ENCODE results near the gene OBSCN. TPM values are rescaled to one million over a fixed set of nuclear protein-coding genes. Genes with fewer than 3 reads are reported as not detected.

Gene OBSCN
- total and polyA plus RNA-seq, 4 donors, result 0.54 to 5.6 (median 2.7) TPM

DNA sequence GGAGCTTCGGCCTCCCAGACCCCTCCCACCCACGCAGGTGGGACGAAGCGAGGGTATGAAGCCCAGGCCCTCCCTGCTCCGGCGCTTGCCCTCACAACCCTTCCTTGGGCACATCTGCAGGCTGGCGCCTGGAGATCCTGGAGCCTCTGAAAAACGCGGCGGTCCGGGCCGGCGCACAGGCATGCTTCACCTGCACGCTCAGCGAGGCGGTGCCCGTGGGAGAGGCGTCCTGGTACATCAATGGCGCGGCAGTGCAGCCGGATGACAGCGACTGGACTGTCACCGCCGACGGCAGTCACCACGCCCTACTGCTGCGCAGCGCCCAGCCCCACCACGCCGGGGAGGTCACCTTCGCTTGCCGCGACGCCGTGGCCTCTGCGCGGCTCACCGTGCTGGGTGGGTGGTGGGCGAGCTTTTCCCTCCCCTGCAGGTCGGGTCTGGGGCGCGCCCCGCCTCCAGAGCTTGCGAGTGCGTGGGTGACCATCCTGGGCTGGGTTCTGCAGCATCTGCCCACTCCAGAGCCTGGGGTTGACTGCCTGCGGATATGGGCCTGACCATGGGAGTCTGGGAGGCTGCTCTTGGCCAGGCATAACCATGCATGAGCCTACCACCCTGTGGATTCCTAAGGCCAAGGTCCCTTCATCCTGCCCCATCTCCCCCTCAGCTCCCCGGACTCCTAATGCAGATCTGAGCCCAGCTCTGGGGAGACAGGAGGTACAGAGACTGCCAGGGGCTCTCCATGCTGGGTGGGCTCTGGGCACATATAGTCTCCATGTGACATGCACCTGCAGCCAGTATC, 108.9 kb downstream of the OBSCN start:
- DNase-seq (ENCODE audit: low spot score), result no peak
- no peak overlapping the region for H3K9ac ChIP-seq (ENCODE audit: low read depth in 1 of 2, low read length in 2 of 2)
- H3K27me3 ChIP-seq (ENCODE audit: control insufficient read depth in 4 of 4, insufficient read depth in 4 of 4, low read length in 3 of 4), result no peaks in the 10 kb centered on the region
- H3K4me3 ChIP-seq (ENCODE audit: low read depth in 1 of 3, low read length in 3 of 3), result no peak overlapping the region
- H3K27ac ChIP-seq (ENCODE audit: low read depth in 1 of 2, low read length in 2 of 2), result no peak overlapping the region
- H3K4me1 ChIP-seq (ENCODE audit: control insufficient read depth in 4 of 4, insufficient read depth in 4 of 4, low read length in 3 of 4), result no peaks in the 10 kb centered on the region
- TF ChIP-seq EGR1 (IDR thresholded peaks at IDR 0.05; ENCODE audit: low read depth in 2 of 2) (no peak), RAD21 (IDR thresholded peaks at IDR 0.05) (no peak), YY1 (IDR thresholded peaks at IDR 0.05) (no peak), HNF4A (conservative IDR thresholded peaks at IDR 0.05) (no peak), MAX (IDR thresholded peaks at IDR 0.05) (no peak), HNF4G (IDR thresholded peaks at IDR 0.05) (no peak)
- 92% methylated on average over 47 of the region's 47 CpGs for WGBS
- H3K9me3 ChIP-seq (ENCODE audit: control insufficient read depth in 4 of 4, low read length in 3 of 4), result peaks cover 3 to 16% (median 9%) of the 10 kb centered on the region in 4 donors
- peaks cover 0 to 2% (median 0%) of the 10 kb centered on the region in 4 donors for H3K36me3 ChIP-seq (ENCODE audit: control insufficient read depth in 4 of 4, insufficient read depth in 3 of 4, low read depth in 1 of 4, low read length in 3 of 4)

GRCh38 chr1:228317411-228317828, 109.6 kb downstream of the OBSCN start:
- 88% methylated on average over 14 of the region's 14 CpGs for WGBS
- DNase-seq (ENCODE audit: low spot score), result no peak
- Histone ChIP-seq H3K36me3 (ENCODE audit: control insufficient read depth in 4 of 4, insufficient read depth in 3 of 4, low read depth in 1 of 4, low read length in 3 of 4) (peaks cover 0 to 2% (median 0%) of the 10 kb centered on the region in 4 donors), H3K9ac (ENCODE audit: low read depth in 1 of 2, low read length in 2 of 2) (no peak overlapping the region), H3K27me3 (ENCODE audit: control insufficient read depth in 4 of 4, insufficient read depth in 4 of 4, low read length in 3 of 4) (no peaks in the 10 kb centered on the region), H3K9me3 (ENCODE audit: control insufficient read depth in 4 of 4, low read length in 3 of 4) (peaks cover under 1 to 16% (median 6%) of the 10 kb centered on the region in 4 donors), H3K4me3 (ENCODE audit: low read depth in 1 of 3, low read length in 3 of 3) (no peak overlapping the region), H3K27ac (ENCODE audit: low read depth in 1 of 2, low read length in 2 of 2) (no peak overlapping the region), H3K4me1 (ENCODE audit: control insufficient read depth in 4 of 4, insufficient read depth in 4 of 4, low read length in 3 of 4) (no peaks in the 10 kb centered on the region)
- TF ChIP-seq, protein P1, sequence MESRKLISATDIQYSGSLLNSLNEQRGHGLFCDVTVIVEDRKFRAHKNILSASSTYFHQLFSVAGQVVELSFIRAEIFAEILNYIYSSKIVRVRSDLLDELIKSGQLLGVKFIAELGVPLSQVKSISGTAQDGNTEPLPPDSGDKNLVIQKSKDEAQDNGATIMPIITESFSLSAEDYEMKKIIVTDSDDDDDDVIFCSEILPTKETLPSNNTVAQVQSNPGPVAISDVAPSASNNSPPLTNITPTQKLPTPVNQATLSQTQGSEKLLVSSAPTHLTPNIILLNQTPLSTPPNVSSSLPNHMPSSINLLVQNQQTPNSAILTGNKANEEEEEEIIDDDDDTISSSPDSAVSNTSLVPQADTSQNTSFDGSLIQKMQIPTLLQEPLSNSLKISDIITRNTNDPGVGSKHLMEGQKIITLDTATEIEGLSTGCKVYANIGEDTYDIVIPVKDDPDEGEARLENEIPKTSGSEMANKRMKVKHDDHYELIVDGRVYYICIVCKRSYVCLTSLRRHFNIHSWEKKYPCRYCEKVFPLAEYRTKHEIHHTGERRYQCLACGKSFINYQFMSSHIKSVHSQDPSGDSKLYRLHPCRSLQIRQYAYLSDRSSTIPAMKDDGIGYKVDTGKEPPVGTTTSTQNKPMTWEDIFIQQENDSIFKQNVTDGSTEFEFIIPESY (IDR thresholded peaks at IDR 0.05), result no peak
- TF ChIP-seq ATF3 (IDR thresholded peaks at IDR 0.05) (no peak), FOXA2 (IDR thresholded peaks at IDR 0.05) (no peak), JUND (IDR thresholded peaks at IDR 0.05) (no peak), HNF4A (conservative IDR thresholded peaks at IDR 0.05) (no peak), SP1 (IDR thresholded peaks at IDR 0.05) (no peak)

DNA sequence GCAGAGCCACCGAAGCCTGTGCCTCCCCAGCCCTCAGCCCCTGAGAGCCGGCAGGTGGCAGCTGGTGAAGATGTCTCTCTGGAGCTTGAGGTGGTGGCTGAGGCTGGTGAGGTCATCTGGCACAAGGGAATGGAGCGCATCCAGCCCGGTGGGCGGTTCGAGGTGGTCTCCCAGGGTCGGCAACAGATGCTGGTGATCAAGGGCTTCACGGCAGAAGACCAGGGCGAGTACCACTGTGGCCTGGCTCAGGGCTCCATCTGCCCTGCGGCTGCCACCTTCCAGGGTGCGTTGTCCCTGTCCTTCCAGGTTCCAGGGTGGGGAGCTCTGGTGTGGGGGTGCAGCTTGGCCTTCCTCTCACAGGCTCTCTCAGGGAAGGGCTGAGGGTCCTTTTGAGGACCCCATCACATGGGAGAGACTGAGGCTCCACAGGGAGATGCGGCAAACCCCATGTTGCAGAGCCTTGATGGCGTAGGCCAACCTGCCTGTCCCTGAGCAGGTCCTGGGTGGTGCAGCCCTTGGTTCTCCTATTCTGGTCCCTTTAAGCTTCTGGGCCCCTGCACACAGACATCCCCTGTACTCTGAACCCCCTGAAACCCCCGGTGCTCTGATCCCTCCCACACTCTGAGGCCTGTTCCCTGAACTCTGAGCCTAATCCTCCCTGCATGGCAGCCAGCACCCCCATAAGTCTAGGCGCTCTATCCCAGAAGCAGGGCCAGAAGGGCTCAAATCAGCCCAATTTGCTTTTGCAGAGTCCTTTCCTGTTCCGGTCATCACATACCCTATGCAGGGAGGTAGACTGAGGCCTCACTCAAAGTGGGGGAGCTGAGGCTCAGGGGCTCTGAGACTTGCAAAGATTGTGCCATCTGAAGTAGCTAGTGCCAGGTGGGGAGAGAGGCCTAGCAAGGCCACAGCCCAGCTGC, 110.3 kb downstream of the OBSCN start:
- WGBS, result 91% methylated on average over 16 of the region's 16 CpGs
- H3K9ac ChIP-seq (ENCODE audit: low read depth in 1 of 2, low read length in 2 of 2), result no peak overlapping the region
- H3K9me3 ChIP-seq (ENCODE audit: control insufficient read depth in 4 of 4, low read length in 3 of 4), result peaks cover 0 to 9% (median 2%) of the 10 kb centered on the region in 4 donors
- peaks cover 0 to 2% (median 0%) of the 10 kb centered on the region in 4 donors for H3K36me3 ChIP-seq (ENCODE audit: control insufficient read depth in 4 of 4, insufficient read depth in 3 of 4, low read depth in 1 of 4, low read length in 3 of 4)
- H3K4me3 ChIP-seq (ENCODE audit: low read depth in 1 of 3, low read length in 3 of 3), result no peak overlapping the region
- no peak for DNase-seq (ENCODE audit: low spot score)
- H3K27ac ChIP-seq (ENCODE audit: low read depth in 1 of 2, low read length in 2 of 2), result no peak overlapping the region
- no peaks in the 10 kb centered on the region for H3K4me1 ChIP-seq (ENCODE audit: control insufficient read depth in 4 of 4, insufficient read depth in 4 of 4, low read length in 3 of 4)
- no peaks in the 10 kb centered on the region for H3K27me3 ChIP-seq (ENCODE audit: control insufficient read depth in 4 of 4, insufficient read depth in 4 of 4, low read length in 3 of 4)
- TF ChIP-seq, protein P1 (IDR thresholded peaks at IDR 0.05), result no peak
- no peak for TF ChIP-seq RAD21 (IDR thresholded peaks at IDR 0.05)
- TF ChIP-seq EGR1 (IDR thresholded peaks at IDR 0.05; ENCODE audit: low read depth in 2 of 2), result no peak
- no peak for TF ChIP-seq HNF4G (IDR thresholded peaks at IDR 0.05)
- TF ChIP-seq JUND (IDR thresholded peaks at IDR 0.05), result no peak
- no peak for TF ChIP-seq TAF1 (conservative IDR thresholded peaks at IDR 0.05)
- TF ChIP-seq ATF3 (IDR thresholded peaks at IDR 0.05), result no peak
- TF ChIP-seq FOXA1 (IDR thresholded peaks at IDR 0.05), result no peak
- no peak for TF ChIP-seq RXRA (IDR thresholded peaks at IDR 0.05)
- TF ChIP-seq MAX (IDR thresholded peaks at IDR 0.05), result no peak
- TF ChIP-seq NR2F2 (IDR thresholded peaks at IDR 0.05), result no peak
- TF ChIP-seq YY1 (IDR thresholded peaks at IDR 0.05), result no peak
